Stimulated activated effector memory CD8-positive, alpha-beta T cell treated with anti-CD3 and anti-CD28 coated beads, Interleukin-12 subunit alpha, Interleukin-12 subunit beta, amount 100 ng/mL, for 72 hours (primary cell): ENCODE results near the gene ATP1B3.
"Not testable (repeated sequence)": the region's sequence is repeated elsewhere in the genome, so short reads cannot be mapped to it uniquely, and the experiment has no call there.

Source experiments
- ATAC-seq: fragments of 150-1000 bp; cut with Tn5 transposase; 2 replicates; pipeline ENCODE4 v1.10.0; 2021
- DNase-seq, 2 donors: peaks; one replicate each; pipeline ENCODE4 v3.0.0; 2021 to 2022; ENCODE audit warnings: low spot score in 2 of 2
- H3K27ac Mint-ChIP-seq: one replicate; pipeline ENCODE4 v1.8.0; 2022; ENCODE audit warnings: mild to moderate bottlenecking, mixed read lengths
- H3K36me3 Mint-ChIP-seq: one replicate; pipeline ENCODE4 v1.8.0; 2022; ENCODE audit warnings: mild to moderate bottlenecking, mixed read lengths
- H3K4me1 Mint-ChIP-seq: one replicate; pipeline ENCODE4 v1.8.0; 2022; ENCODE audit warnings: mixed read lengths
- H3K4me3 Mint-ChIP-seq: one replicate; pipeline ENCODE4 v1.8.0; 2022; ENCODE audit warnings: mild to moderate bottlenecking, mixed read lengths
- H3K9me3 Mint-ChIP-seq: one replicate; pipeline ENCODE4 v1.8.0; 2022; ENCODE audit warnings: mixed read lengths

Gene ATP1B3

DNA sequence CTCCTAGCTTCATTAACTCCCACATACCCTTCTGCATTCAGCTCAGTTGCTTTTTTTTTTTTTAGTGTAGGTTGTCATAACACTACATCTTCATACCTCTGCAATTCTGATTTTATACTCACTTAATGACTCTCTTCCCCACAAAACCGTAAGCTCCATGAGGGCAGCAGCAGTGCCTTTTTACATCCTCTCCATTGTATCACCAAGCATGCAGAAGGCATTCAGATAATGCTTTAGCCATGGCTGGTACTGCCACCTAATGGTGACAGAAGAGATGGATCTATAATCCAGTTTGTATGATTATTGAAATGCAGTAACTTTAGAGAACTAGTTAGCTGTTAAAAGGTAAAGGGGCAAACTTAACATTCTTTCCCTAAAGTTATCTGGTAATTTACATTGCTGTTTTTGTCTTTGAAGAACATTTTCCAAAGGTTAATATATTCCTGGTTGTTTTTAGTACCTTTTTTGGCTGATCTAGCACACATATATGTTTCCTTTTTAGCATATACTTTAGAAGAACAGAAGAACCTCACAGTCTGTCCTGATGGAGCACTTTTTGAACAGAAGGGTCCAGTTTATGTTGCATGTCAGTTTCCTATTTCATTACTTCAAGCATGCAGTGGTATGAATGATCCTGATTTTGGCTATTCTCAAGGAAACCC, 36.8 kb downstream of the ATP1B3 start:
- peak overlapping the region; percentile 3 for H3K27ac Mint-ChIP-seq
- peaks cover 100% of the 10 kb centered on the region for H3K36me3 Mint-ChIP-seq
- peak; percentile 86 for ATAC-seq
- peaks cover 3% of the 10 kb centered on the region for H3K9me3 Mint-ChIP-seq
- peak; percentile 14 to 65 for DNase-seq
- peaks cover 19% of the 10 kb centered on the region for H3K4me1 Mint-ChIP-seq
- H3K4me3 Mint-ChIP-seq = no peak overlapping the region

DNA sequence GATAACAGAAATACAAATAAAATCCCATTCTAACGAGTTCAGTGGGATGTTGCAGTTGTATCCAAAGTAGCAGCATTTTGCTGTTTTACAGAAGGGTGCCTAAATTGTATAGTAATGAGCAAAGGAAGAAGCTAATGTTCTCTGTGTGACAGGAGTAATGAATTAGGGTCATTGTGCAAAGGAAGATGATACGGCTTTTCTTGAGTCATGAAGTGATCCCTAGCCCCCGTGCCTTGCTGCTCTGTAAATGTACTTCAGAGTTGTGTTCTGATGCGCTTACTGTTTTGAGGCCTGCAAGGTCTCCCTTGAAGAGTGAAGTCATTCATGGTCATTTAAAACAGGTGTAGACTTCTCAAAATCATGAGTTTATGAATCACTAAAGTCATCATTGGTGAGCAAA, 37.9 kb downstream of the ATP1B3 start:
- Mint-ChIP-seq H3K27ac (no peak overlapping the region), H3K9me3 (peaks cover 3% of the 10 kb centered on the region), H3K36me3 (peaks cover 100% of the 10 kb centered on the region), H3K4me3 (no peak overlapping the region), H3K4me1 (peaks cover 10% of the 10 kb centered on the region)
- ATAC-seq = no peak
- DNase-seq = no peak

DNA sequence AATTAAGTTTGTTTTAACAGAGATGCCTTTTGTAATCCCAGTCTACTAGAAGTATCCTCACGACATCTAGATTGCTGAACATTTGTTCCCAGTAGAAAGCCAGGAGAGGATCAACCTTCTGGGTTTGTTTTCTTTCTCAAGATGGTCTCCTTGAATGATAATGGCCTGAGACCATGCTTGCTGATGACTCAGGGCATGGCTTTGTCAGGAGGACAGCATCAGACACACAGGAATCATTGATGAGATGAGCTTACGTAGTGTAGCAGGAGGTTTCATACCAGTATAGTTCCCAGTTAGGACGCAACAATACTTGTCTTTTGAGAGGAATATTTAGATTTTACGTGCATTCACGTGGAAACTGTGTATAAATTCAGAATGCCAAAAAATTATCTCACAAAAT, 38.6 kb downstream of the ATP1B3 start:
- Mint-ChIP-seq H3K4me1 (peaks cover 7% of the 10 kb centered on the region), H3K4me3 (no peak overlapping the region), H3K36me3 (peaks cover 100% of the 10 kb centered on the region), H3K9me3 (peaks cover 3% of the 10 kb centered on the region), H3K27ac (no peak overlapping the region)
- ATAC-seq = no peak
- DNase-seq = no peak

DNA sequence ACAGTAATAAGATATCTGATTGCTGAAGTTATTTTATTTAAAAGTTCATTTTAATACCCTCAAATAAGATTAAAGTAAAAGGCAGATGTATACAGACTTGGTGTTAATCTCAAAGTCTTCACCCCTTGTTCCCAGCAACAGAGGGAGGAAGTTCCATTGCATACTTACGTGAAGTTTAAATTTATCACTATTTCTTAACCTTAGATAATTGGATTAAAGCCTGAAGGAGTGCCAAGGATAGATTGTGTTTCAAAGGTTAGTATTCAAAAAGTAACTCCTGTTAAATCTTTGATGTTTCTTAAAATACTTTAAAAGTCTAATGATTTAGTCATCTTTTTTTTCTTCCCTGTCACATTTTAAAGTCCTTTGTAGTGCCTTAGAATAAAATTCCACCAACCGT, 39.3 kb downstream of the ATP1B3 start:
- H3K27ac Mint-ChIP-seq = no peak overlapping the region
- ATAC-seq (no peak), DNase-seq (no peak)
- no peak overlapping the region for H3K4me3 Mint-ChIP-seq
- H3K4me1 Mint-ChIP-seq = peaks cover 7% of the 10 kb centered on the region
- peaks cover 100% of the 10 kb centered on the region for H3K36me3 Mint-ChIP-seq
- H3K9me3 Mint-ChIP-seq = peaks cover 3% of the 10 kb centered on the region

DNA sequence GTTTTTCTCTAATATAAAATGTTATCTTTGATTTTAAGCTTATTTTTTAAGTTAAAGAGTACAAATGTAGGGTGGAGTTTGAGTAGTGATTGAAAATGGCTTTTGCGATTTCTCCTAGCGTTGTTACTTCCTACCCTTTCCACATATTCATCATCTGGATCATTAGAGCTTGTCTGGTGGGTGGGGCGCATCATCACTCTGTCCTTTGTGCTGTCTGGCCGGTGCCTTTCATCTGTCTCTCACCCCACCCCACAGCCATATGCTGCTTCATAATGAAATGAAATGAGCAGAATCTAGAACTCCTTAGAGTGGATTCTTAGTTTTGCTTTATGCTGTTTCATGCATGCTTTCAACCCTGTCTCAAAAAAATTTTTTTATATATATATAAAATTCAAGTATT, 44.3 kb downstream of the ATP1B3 start:
- DNase-seq = no peak
- ATAC-seq = no peak
- Mint-ChIP-seq H3K4me1 (no peaks in the 10 kb centered on the region), H3K27ac (no peak overlapping the region), H3K4me3 (no peak overlapping the region), H3K36me3 (peaks cover 99% of the 10 kb centered on the region), H3K9me3 (no peaks in the 10 kb centered on the region)

DNA sequence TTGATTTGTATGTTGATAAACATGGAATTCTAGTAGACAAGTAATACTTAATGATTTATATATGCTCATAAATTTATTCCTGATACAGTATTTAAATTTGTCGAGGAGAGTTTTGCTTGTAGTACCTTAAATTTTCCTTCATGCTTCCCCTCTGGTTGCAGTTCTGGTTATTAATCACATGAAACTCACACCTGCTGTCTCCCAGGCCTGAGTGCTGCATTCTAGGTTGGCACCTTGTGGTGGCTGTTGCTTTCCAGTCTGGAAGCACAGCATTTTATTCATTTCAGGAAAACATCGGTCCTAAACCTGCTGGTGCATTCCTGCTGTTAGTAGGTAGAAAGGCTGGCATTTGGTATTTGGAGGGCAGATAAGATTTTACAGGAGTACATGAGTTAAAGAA, 44.9 kb downstream of the ATP1B3 start:
- Mint-ChIP-seq H3K4me1 (no peaks in the 10 kb centered on the region), H3K4me3 (no peak overlapping the region), H3K27ac (no peak overlapping the region), H3K9me3 (no peaks in the 10 kb centered on the region), H3K36me3 (peaks cover 99% of the 10 kb centered on the region)
- ATAC-seq (no peak), DNase-seq (no peak)

DNA sequence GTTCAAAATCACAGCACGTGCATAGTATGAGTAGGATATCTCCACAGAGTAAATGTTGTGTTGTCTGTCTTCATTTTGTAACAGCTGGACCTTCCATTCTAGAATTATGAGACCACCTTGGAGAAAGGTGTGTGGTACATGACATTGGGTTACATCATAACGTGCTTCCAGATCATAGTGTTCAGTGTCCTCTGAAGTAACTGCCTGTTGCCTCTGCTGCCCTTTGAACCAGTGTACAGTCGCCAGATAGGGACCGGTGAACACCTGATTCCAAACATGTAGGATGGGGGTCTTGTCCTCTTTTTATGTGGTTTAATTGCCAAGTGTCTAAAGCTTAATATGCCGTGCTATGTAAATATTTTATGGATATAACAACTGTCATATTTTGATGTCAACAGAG, 49.2 kb downstream of the ATP1B3 start:
- DNase-seq, ATAC-seq, H3K4me1 Mint-ChIP-seq, H3K27ac Mint-ChIP-seq, H3K4me3 Mint-ChIP-seq, H3K9me3 Mint-ChIP-seq: not testable (repeated sequence)
- peaks cover 78% of the 10 kb centered on the region for H3K36me3 Mint-ChIP-seq

DNA sequence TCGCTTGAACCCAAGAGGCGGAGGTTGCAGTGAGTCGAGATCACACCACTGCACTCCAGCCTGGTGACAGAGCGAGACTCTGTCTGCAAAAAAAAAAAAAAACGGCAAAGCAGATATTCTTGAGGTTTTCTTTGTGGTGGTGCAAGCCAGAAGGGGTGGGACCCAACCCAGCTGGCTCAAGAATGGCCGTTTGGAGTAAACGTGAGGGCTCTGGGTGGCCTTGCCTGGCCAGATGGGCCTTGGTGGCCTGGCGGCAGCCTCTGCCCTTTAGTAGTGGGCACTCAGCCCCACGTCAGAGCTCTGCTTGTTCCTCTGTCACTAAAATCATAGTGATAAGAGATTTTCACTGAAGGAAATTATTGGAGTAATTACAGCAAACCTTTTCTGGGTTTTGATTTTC, 50.5 kb downstream of the ATP1B3 start:
- H3K36me3 Mint-ChIP-seq = peaks cover 66% of the 10 kb centered on the region
- DNase-seq (no peak), ATAC-seq (no peak)
- no peak overlapping the region for H3K4me3 Mint-ChIP-seq
- peaks cover 6% of the 10 kb centered on the region for H3K4me1 Mint-ChIP-seq
- H3K27ac Mint-ChIP-seq = no peak overlapping the region
- H3K9me3 Mint-ChIP-seq = no peaks in the 10 kb centered on the region

DNA sequence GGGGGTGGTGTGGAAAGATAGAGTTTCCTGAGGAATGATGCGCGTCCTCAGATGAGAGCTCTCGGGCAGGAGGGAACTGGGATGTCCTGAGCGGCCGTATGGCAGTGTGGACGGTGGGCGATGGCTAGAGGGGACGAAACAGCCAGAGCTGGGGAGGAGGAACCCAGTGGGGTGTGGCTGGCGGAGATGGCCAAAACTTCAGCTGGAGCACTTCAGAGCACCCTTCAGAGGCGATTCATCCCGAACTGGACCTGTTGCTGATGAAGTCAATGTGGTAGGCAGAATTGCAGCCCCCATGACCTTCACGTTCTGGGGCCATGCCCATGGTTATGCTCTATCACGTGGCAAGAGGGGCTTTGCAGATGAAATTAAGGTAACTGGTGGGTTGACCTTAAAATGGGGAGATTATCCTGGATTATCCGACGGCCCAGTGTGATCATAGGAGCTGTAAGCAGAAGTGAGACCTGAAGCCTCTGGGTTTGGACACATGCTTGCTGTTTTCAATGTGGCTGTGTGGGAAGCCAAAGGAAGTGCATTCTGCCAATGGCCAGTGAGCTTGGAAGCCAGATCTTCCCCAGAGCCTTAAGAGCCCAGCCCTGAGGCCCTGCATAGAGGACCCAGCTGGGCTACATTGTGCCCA, 52.3 kb downstream of the ATP1B3 start:
- Mint-ChIP-seq H3K36me3 (peaks cover 48% of the 10 kb centered on the region), H3K27ac (peak overlapping the region; percentile 74), H3K4me3 (no peak overlapping the region)

DNA sequence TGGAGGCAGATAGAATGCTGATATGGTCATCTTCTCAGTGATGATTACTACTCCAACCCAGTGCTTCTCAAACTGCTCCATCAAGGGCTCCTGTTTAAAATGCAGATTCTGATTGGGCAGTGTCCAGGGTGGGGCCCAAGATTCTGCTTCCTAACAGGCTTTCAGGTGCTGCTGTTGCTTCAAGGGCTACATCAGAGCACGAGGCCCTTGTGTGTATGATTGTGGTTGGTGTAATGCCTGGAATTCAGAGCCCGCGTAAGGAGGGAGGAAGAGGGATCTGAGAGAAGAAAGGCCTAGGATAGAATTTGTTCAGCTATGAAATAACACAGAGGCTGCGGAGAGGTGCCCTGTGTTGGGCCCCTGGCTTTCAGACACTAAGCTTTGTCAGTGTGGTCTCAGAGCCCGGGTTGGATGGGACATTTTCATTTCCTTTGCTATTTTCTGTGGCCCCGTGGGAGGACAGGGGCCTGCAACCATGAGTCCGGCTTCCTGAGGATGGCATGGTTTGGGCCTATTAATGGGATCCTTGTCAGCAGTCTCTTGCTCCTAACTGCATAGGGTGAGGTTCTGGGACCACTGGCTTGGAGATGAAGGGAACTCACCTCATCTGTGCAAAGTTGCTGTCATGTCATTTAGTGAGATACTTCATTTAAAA, 53.0 kb downstream of the ATP1B3 start:
- Mint-ChIP-seq H3K4me1 (peaks cover 6% of the 10 kb centered on the region), H3K4me3 (no peak overlapping the region), H3K9me3 (no peaks in the 10 kb centered on the region), H3K36me3 (peaks cover 41% of the 10 kb centered on the region), H3K27ac (peak overlapping the region; percentile 16)
- DNase-seq (no peak), ATAC-seq (no peak)

More for the DNA sequence above, 52.3 kb downstream of the ATP1B3 start:
- DNase-seq (no peak), ATAC-seq (no peak)
- Mint-ChIP-seq H3K9me3 (no peaks in the 10 kb centered on the region), H3K4me1 (peaks cover 6% of the 10 kb centered on the region)

DNA sequence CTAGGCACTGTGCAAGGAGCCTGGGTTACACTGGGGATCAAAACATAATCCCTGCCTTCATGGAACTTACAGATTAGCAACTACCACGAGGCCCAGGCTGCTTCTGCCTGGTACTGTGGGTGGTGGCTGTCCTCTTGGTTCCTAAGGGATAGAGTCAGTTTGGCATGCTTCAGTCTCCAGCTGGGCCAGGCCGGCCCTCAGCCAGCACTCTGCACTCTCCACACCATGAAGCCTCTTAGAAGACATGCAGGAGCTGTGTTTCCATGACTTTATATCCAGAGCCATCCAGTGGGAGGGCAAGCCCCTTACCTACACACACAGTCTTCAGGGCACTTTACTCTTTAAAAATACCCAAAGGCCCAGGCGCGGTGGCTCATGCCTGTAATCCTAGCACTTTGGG, 54.4 kb downstream of the ATP1B3 start:
- DNase-seq (no peak), ATAC-seq (peak; percentile 16)
- H3K9me3 Mint-ChIP-seq = no peaks in the 10 kb centered on the region
- peaks cover 27% of the 10 kb centered on the region for H3K36me3 Mint-ChIP-seq
- H3K27ac Mint-ChIP-seq = no peak overlapping the region
- peaks cover 6% of the 10 kb centered on the region for H3K4me1 Mint-ChIP-seq
- no peak overlapping the region for H3K4me3 Mint-ChIP-seq

DNA sequence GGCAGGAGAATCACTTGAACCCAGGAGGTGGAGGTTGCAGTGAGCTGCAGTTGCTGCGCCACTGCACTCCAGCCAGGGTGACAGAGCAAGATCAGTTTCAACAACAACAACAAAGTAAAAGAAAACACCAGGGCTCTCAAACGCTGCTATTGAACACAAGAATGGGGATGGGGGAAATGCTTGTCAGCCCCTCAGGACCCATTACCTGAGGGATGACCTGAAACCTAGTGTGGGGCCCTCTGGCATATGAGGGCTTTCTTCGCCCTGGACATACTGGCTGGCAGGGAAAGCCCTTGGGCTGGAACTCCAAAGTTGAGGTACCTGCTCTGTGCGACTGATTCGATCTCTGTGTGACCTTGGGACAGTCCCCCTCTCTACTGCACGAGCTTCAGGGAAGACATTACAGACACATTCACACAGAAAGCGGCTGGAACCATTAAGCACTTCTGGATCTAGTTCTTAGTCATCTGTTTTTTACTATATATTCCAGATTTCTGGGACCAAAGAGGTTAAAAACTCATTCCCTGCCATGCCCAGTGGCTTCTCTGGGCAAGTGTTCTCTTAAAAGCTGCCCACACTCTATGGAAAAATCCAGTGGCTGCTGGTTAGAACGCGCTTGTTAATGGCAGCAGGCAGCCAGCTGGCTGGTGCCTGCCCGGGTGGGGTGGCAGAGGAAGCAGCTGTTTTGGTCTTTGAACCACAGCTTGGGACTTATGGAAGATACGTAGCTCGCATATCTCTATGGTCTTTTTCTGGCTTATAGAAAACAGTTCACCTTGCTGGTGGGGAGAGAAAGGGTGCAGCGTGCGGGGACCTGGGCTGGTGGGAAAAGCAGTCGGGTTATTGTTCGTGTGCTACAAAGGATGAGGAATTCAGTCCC, 57.2 kb downstream of the ATP1B3 start:
- no peak overlapping the region for H3K4me3 Mint-ChIP-seq
- peaks cover 4% of the 10 kb centered on the region for H3K36me3 Mint-ChIP-seq
- no peak overlapping the region for H3K27ac Mint-ChIP-seq

DNA sequence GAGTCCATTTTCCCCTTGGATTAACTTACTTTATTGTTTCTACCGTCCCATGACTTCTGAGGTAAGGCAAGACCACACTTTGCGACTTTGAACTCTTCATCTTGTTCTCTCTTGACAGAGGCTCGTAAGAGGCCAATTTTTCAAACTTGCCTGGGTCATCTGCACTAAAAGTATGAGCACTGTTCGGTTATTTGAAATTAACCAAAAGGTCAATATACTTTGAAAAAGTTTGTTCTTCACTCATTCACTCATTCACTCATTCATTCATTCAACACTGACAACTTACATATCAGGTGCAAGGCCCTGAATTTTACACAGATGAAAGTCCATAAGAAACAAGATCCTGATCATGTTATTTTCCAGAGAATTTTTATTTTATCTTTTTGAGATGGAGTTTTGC, 57.9 kb downstream of the ATP1B3 start:
- Mint-ChIP-seq H3K4me3 (no peak overlapping the region), H3K27ac (no peak overlapping the region), H3K9me3 (no peaks in the 10 kb centered on the region), H3K4me1 (no peaks in the 10 kb centered on the region), H3K36me3 (peaks cover 4% of the 10 kb centered on the region)
- ATAC-seq (no peak), DNase-seq (no peak)

More for the DNA sequence above, 57.2 kb downstream of the ATP1B3 start:
- Mint-ChIP-seq H3K9me3 (no peaks in the 10 kb centered on the region), H3K4me1 (peaks cover 2% of the 10 kb centered on the region)
- ATAC-seq (no peak), DNase-seq (no peak)

DNA sequence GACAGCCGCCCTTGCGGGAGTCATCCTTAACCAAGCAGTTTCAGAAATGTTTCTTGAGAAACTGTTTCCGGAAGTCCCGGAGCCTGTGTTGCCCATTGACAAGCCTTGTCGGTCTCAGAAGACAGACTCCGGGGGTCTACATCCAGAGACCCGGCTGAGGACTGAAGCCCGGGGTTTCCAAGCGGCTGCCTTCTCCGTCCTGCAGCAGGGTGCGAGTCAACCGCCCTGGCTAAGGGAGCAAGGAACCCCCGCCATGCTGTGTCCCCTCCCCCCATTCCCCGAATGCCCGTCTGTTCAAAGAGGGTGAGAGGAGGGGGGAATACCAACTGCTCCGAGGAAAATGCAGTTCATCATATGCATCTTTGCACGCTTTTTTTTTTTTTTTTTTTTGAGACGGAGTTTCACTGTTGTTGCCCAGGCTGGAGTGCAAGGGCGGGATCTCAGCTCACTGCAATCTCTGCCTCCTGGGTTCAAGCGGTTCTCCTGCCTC, 61.6 kb downstream of the ATP1B3 start:
- Mint-ChIP-seq H3K36me3 (peaks cover 4% of the 10 kb centered on the region), H3K4me1 (peaks cover 11% of the 10 kb centered on the region), H3K27ac (no peak overlapping the region), H3K4me3 (no peak overlapping the region), H3K9me3 (no peaks in the 10 kb centered on the region)
- no peak for ATAC-seq
- no peak for DNase-seq

DNA sequence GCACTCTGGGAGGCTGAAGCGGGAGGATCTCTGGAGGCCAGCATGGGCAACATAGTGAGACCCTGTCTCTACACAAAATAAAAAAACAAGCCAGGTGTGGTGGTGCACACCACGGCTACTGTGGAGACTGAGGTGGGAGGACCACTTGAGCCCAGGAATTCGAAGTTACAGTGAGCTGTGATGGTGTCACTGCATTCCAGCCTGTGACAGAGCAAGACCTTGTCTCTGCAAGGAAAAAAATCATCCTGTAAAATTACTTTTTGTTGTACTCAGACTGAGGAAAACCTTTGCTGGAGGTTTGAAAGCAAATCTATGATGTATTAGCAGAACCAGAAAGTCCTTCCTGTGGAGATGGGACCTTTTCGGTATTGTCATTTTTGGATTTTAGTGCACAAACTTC, 63.3 kb downstream of the ATP1B3 start:
- H3K4me1 Mint-ChIP-seq = peaks cover 11% of the 10 kb centered on the region
- no peak overlapping the region for H3K4me3 Mint-ChIP-seq
- DNase-seq (no peak), ATAC-seq (no peak)
- no peak overlapping the region for H3K27ac Mint-ChIP-seq
- no peaks in the 10 kb centered on the region for H3K9me3 Mint-ChIP-seq
- peaks cover 4% of the 10 kb centered on the region for H3K36me3 Mint-ChIP-seq
